HG02571 (cell line): ENCODE measurements around the gene LEFTY1.

Experiments
- ATAC-seq: cut with Tn5 transposase; IDR thresholded peaks from one replicate; pipeline ENCODE4 v1.9.1; 2021; ENCODE audit warnings: mild to moderate bottlenecking, moderate library complexity; ENCODE audit not compliant: unreplicated experiment

LEFTY1 gene

GRCh38 chr1:225874431-225874830, 14.5 kb downstream of the LEFTY1 start:
- no peak for ATAC-seq

GRCh38 chr1:225873281-225873850, 15.6 kb downstream of the LEFTY1 start:
- ATAC-seq = no peak

- ATAC-seq = no peak
Observed at GRCh38 chr1:225872075-225872430, 16.9 kb downstream of the LEFTY1 start.

- no peak for ATAC-seq
Observed at GRCh38 chr1:225871359-225872074, 17.4 kb downstream of the LEFTY1 start.

GRCh38 chr1:225870911-225871310, 18.0 kb downstream of the LEFTY1 start:
- no peak for ATAC-seq

- no peak for ATAC-seq
Observed at GRCh38 chr1:225868631-225869330, 20.2 kb downstream of the LEFTY1 start.

- ATAC-seq = no peak
Observed at GRCh38 chr1:225866981-225867380, 22.0 kb downstream of the LEFTY1 start.

- ATAC-seq = no peak
Observed at GRCh38 chr1:225866061-225866837, 22.7 kb downstream of the LEFTY1 start.

- ATAC-seq = no peak
Observed at GRCh38 chr1:225865514-225865913, 23.4 kb downstream of the LEFTY1 start.

GRCh38 chr1:225863167-225863566, 25.8 kb downstream of the LEFTY1 start:
- ATAC-seq = no peak

- ATAC-seq = no peak
Observed at GRCh38 chr1:225862581-225862950, 26.4 kb downstream of the LEFTY1 start.

- no peak for ATAC-seq
Observed at GRCh38 chr1:225861834-225862580, 26.9 kb downstream of the LEFTY1 start.

GRCh38 chr1:225860876-225861441, 28.0 kb downstream of the LEFTY1 start:
- ATAC-seq = no peak

- no peak for ATAC-seq
Observed at GRCh38 chr1:225860107-225860506, 28.8 kb downstream of the LEFTY1 start.

GRCh38 chr1:225859151-225859550, 29.8 kb downstream of the LEFTY1 start:
- no peak for ATAC-seq

- ATAC-seq = no peak
Observed at GRCh38 chr1:225857256-225857655, 31.7 kb downstream of the LEFTY1 start.

- no peak for ATAC-seq
Observed at GRCh38 chr1:225855503-225856300, 33.2 kb downstream of the LEFTY1 start.

- no peak for ATAC-seq
Observed at GRCh38 chr1:225853441-225853840, 35.5 kb downstream of the LEFTY1 start.

- no peak for ATAC-seq
Observed at GRCh38 chr1:225852413-225853124, 36.4 kb downstream of the LEFTY1 start.
